ENCODE measurements around the gene PRAMEF18.
"Not testable (repeated sequence)": the region's sequence is repeated elsewhere in the genome, so short reads cannot be mapped to it uniquely, and the experiment has no call there.

DNA sequence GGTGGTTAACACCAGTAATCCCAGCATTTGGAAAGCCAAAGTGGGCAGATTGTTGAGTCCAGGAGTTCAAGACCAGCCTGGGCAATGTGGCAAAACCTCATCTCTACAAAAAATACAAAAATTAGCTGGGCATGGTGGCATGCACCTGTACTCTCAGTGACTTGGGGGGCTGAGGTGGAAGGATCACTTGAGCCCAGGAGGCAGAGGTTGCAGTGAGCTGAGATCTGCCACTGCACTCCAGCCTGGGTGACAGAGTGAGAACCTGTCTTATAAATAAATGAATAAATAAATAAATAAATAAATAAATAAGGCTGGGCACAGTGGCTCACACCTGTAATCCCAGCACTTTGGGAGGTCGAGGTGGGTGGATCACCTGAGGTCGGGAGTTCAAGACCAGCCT is 6.1 kb upstream of the PRAMEF18 start:
- not testable (repeated sequence) for TF ChIP-seq EZH2 (IDR thresholded peaks at IDR 0.05; ENCODE audit: low read depth, unreplicated experiment); NANOG (IDR thresholded peaks at IDR 0.05; ENCODE audit: borderline replicate concordance); POLR2AphosphoS5 (IDR thresholded peaks at IDR 0.05; ENCODE audit: low read depth); CTCF (conservative IDR thresholded peaks at IDR 0.05; ENCODE audit: low read depth in 2 of 2); ZNF462 (CRISPR knock-in tag; IDR thresholded peaks at IDR 0.05); ZNF331 (CRISPR knock-in tag; IDR thresholded peaks at IDR 0.05; ENCODE audit: low read depth); ETS1 (IDR thresholded peaks at IDR 0.05); EZH2phosphoT487 (IDR thresholded peaks at IDR 0.05; ENCODE audit: unreplicated experiment)
- TF ChIP-seq, protein P1, sequence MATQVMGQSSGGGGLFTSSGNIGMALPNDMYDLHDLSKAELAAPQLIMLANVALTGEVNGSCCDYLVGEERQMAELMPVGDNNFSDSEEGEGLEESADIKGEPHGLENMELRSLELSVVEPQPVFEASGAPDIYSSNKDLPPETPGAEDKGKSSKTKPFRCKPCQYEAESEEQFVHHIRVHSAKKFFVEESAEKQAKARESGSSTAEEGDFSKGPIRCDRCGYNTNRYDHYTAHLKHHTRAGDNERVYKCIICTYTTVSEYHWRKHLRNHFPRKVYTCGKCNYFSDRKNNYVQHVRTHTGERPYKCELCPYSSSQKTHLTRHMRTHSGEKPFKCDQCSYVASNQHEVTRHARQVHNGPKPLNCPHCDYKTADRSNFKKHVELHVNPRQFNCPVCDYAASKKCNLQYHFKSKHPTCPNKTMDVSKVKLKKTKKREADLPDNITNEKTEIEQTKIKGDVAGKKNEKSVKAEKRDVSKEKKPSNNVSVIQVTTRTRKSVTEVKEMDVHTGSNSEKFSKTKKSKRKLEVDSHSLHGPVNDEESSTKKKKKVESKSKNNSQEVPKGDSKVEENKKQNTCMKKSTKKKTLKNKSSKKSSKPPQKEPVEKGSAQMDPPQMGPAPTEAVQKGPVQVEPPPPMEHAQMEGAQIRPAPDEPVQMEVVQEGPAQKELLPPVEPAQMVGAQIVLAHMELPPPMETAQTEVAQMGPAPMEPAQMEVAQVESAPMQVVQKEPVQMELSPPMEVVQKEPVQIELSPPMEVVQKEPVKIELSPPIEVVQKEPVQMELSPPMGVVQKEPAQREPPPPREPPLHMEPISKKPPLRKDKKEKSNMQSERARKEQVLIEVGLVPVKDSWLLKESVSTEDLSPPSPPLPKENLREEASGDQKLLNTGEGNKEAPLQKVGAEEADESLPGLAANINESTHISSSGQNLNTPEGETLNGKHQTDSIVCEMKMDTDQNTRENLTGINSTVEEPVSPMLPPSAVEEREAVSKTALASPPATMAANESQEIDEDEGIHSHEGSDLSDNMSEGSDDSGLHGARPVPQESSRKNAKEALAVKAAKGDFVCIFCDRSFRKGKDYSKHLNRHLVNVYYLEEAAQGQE (IDR thresholded peaks at IDR 0.05; ENCODE audit: unreplicated experiment): not testable (repeated sequence)

All from GM23338 (cell line).